HG03521 (cell line): ENCODE measurements around the gene SLC22A6.

Experiments used
- ATAC-seq: cut with Tn5 transposase; IDR thresholded peaks from one replicate; pipeline ENCODE4 v1.9.1; 2021; ENCODE audit warnings: mild to moderate bottlenecking, moderate library complexity; ENCODE audit not compliant: unreplicated experiment

Gene SLC22A6

DNA sequence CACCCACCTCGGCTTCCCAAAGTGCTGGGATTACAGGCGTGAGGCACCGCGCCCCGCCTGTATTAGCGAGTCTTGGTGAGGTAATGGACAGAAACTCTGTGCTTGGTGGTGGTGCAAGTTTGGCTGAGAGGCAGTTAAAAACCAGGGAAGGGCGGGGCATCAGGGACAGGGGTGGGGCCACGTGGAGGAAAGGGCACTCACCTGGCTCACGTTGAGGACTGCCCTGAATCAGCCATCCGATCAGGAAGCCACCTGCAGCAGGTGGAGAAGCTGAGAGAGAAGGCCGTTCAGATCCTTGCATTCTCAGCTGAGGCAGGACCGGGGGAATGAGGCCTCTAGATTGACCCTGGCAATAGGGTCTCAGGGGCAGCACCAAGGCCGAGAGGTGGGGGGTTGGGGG, 51.5 kb downstream of the SLC22A6 start:
- ATAC-seq, result no peak

GRCh38 chr11:62931499-62932278, 53.1 kb downstream of the SLC22A6 start:
- no peak for ATAC-seq

- ATAC-seq, result no peak
These were observed 54.1 kb downstream of the SLC22A6 start for GRCh38 chr11:62930666-62931065.

DNA sequence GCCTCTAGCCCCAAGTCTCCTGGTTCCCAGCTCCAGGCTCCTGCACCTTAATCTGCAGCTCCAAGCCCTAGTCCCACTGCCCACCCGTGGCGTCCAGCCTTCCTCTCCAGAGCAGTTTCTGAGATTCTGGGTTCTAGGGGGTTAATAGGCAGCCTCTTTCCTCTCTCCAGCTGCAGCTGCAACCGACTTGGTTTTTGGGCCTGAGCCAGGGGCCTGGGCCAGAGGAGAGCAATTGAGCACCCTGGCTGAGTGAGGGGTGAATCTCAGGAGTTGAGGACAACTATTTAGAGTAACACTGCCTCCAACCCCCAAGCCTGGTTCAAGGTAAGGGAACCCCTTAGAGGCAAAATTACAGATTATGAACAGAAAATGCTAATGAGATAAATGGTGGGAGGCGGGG, 54.6 kb downstream of the SLC22A6 start:
- ATAC-seq, result no peak

- no peak for ATAC-seq
These were observed 56.8 kb downstream of the SLC22A6 start for GRCh38 chr11:62928011-62928410.

- ATAC-seq, result no peak
These were observed 57.9 kb downstream of the SLC22A6 start for GRCh38 chr11:62926680-62927455.
